ENCODE results near the gene BCR.
A peak's percentile ranks its signal among the peaks of the same experiment; 100 is the strongest.
"Not testable (repeated sequence)": the region's sequence is repeated elsewhere in the genome, so short reads cannot be mapped to it uniquely, and the experiment has no call there.

BCR gene

DNA sequence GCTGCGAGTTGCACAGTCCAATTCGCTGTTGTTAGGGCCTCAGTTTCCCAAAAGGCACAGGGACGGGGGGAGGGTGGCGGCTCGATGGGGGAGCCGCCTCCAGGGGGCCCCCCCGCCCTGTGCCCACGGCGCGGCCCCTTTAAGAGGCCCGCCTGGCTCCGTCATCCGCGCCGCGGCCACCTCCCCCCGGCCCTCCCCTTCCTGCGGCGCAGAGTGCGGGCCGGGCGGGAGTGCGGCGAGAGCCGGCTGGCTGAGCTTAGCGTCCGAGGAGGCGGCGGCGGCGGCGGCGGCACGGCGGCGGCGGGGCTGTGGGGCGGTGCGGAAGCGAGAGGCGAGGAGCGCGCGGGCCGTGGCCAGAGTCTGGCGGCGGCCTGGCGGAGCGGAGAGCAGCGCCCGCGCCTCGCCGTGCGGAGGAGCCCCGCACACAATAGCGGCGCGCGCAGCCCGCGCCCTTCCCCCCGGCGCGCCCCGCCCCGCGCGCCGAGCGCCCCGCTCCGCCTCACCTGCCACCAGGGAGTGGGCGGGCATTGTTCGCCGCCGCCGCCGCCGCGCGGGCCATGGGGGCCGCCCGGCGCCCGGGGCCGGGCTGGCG lies at the start of gene BCR:
TSS of gene BCR (plus strand) at position 209 of the 592 bp plus-strand sequence. CDS start 452 bp downstream, outside the sequence.
- DNase-seq: peak; percentile 76
- peaks cover 51% of the 10 kb centered on the region for H3K4me1 Mint-ChIP-seq
- H3K36me3 Mint-ChIP-seq (ENCODE audit: low read depth): peaks cover 23% of the 10 kb centered on the region
- peak within 1 kb of the TSS; percentile 61 for H3K27ac Mint-ChIP-seq
- H3K27me3 Mint-ChIP-seq (ENCODE audit: low read depth, poor library complexity): peaks cover 17% of the 10 kb centered on the region
- H3K9me3 Mint-ChIP-seq: peaks cover 20% of the 10 kb centered on the region
- TF ChIP-seq, protein P1, sequence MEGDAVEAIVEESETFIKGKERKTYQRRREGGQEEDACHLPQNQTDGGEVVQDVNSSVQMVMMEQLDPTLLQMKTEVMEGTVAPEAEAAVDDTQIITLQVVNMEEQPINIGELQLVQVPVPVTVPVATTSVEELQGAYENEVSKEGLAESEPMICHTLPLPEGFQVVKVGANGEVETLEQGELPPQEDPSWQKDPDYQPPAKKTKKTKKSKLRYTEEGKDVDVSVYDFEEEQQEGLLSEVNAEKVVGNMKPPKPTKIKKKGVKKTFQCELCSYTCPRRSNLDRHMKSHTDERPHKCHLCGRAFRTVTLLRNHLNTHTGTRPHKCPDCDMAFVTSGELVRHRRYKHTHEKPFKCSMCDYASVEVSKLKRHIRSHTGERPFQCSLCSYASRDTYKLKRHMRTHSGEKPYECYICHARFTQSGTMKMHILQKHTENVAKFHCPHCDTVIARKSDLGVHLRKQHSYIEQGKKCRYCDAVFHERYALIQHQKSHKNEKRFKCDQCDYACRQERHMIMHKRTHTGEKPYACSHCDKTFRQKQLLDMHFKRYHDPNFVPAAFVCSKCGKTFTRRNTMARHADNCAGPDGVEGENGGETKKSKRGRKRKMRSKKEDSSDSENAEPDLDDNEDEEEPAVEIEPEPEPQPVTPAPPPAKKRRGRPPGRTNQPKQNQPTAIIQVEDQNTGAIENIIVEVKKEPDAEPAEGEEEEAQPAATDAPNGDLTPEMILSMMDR (IDR thresholded peaks at IDR 0.05): no peak
- H3K4me3 Mint-ChIP-seq: peak within 1 kb of the TSS; percentile 87

DNA sequence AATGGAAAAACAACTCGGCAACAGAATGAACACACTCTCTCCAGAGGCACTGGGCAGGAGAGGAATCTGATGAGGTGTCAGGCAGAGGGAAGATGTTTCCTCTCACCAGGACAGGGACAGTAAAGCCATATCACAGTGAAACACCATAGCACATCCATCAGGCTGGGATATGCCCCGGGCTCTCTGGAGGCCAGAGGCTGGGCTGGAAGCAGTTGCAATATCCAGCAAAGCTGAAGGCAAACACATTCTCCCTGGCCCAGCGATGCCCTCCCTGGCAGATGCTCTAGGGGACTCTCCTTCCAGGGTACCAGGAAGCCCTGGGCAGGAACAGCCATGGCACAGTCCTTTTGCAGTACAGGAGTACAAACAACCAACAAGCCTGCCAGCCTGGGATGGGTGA lies 49.6 kb upstream of the BCR start:
- H3K27me3 Mint-ChIP-seq (ENCODE audit: low read depth, poor library complexity): peaks cover 25% of the 10 kb centered on the region
- H3K4me3 Mint-ChIP-seq: no peak overlapping the region
- TF ChIP-seq, protein P1 (IDR thresholded peaks at IDR 0.05): no peak

DNA sequence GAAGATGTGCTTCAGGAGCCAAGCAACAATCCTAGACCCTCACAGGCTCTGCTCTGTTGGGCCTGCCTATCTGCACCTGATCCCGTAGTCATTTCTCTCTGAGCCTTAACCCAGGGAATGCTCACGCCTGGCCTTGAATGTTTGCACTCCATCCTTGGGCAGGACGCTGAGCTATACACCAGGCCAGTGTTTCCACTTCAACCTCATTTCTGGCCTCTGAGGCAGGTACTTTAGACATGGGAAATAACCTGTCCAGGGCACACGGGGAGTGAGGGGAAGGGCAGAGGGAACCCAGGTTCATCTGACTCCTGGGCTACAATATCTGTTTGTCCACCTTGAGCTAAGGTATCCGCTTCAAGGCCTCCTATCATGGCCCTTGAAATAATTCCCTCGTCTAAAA lies 48.4 kb upstream of the BCR start:
- Mint-ChIP-seq H3K4me1 (peaks cover 4% of the 10 kb centered on the region), H3K9me3 (no peaks in the 10 kb centered on the region), H3K36me3 (ENCODE audit: low read depth) (no peaks in the 10 kb centered on the region), H3K27ac (no peak overlapping the region), H3K27me3 (ENCODE audit: low read depth, poor library complexity) (peaks cover 21% of the 10 kb centered on the region), H3K4me3 (no peak overlapping the region)
- DNase-seq: no peak
- TF ChIP-seq, protein P1 (IDR thresholded peaks at IDR 0.05): no peak

More for the DNA sequence above, 49.6 kb upstream of the BCR start:
- DNase-seq: no peak
- no peaks in the 10 kb centered on the region for H3K9me3 Mint-ChIP-seq
- peaks cover 4% of the 10 kb centered on the region for H3K4me1 Mint-ChIP-seq
- no peak overlapping the region for H3K27ac Mint-ChIP-seq
- no peaks in the 10 kb centered on the region for H3K36me3 Mint-ChIP-seq (ENCODE audit: low read depth)

DNA sequence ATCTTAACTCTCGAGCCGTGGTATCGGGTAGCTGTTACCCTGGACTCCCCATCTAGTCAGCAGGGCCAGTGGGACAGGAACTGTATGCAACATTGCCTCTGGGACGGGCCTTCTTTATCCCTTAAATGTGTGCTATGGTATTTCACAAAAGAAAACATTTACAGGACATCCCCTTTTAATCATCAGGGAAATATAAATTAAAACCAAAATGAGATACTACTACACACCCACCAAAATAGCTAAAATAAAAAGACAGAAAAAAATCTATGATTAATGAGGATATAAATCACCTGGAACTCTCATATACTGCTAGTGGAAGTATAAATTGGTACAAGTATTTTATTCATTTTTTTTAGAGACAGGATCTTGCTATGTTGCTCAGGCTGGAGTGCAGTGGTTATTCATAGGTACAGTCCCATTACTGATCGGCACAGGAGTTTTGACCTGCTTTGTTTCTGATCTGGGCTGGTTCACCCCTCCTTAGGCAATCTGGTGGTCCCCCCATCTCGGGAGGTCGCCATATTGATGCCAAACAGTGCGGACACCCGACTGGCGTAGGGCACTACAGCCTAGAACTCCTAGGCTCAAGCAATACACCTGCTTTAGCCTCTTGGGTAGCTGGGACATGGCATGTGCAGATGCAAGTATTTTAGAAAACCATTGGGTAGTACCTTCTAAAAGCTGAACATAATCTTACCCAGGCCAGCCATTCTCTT lies 47.8 kb upstream of the BCR start:
- Mint-ChIP-seq H3K27ac (no peak overlapping the region), H3K27me3 (ENCODE audit: low read depth, poor library complexity) (peaks cover 21% of the 10 kb centered on the region), H3K9me3 (no peaks in the 10 kb centered on the region), H3K36me3 (ENCODE audit: low read depth) (no peaks in the 10 kb centered on the region), H3K4me3 (no peak overlapping the region), H3K4me1 (peaks cover 5% of the 10 kb centered on the region)
- TF ChIP-seq, protein P1 (IDR thresholded peaks at IDR 0.05): no peak
- no peak for DNase-seq

DNA sequence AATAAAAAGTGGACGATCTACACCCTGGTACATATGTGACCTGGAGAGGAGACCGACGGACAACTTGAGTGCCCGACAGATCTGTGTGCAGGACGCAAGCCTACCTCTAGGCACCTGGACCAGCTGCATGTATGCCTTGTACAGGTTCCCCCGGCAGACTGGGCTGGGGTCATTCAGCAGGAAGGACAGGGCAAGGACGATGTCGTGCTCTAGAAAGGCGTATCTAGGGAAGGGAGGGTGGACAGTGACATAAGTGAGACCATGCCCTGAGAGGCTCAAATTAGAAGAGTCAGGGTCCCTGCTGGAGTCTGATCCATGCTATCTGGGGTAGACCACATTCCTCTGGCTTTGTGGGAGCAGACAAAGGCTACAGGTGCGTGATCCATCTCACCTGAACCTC lies 46.4 kb upstream of the BCR start:
- H3K4me3 Mint-ChIP-seq: no peak overlapping the region
- TF ChIP-seq, protein P1 (IDR thresholded peaks at IDR 0.05): no peak
- DNase-seq: no peak
- no peak overlapping the region for H3K27ac Mint-ChIP-seq
- no peaks in the 10 kb centered on the region for H3K36me3 Mint-ChIP-seq (ENCODE audit: low read depth)
- peaks cover 13% of the 10 kb centered on the region for H3K27me3 Mint-ChIP-seq (ENCODE audit: low read depth, poor library complexity)
- H3K9me3 Mint-ChIP-seq: no peaks in the 10 kb centered on the region
- peaks cover 15% of the 10 kb centered on the region for H3K4me1 Mint-ChIP-seq

DNA sequence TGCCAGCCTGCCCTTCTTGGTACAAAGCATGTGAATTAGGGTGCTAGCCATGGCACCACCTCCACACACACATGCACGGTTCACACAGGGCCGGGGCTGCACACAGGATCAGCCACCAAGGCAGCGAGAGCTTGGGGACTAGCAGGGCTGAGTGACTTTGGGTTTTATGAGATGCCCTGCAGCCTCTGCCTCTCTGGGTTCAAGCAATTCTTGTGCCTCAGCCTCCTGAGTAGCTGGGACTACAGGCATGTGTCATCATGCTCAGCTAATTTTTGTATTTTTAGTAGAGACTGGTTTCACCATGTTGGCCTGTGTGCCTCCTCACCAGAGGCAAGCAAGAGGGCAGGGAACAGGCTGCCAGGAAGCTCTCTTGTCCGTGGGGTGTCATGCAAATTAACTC lies 43.3 kb upstream of the BCR start:
- not testable (repeated sequence) for H3K36me3 Mint-ChIP-seq (ENCODE audit: low read depth); H3K27ac Mint-ChIP-seq; H3K27me3 Mint-ChIP-seq (ENCODE audit: low read depth, poor library complexity); H3K9me3 Mint-ChIP-seq; H3K4me3 Mint-ChIP-seq; DNase-seq
- peaks cover 28% of the 10 kb centered on the region for H3K4me1 Mint-ChIP-seq
